Progenitor cell of endocrine pancreas (in vitro differentiated cells): Measurements from ENCODE around the gene SLC39A11. TPM values are rescaled to one million over a fixed set of nuclear protein-coding genes. Genes with fewer than 3 reads are reported as not detected.
"Not testable (repeated sequence)": the region's sequence is repeated elsewhere in the genome, so short reads cannot be mapped to it uniquely, and the experiment has no call there.

Source experiments
- DNase-seq: peaks from one replicate; pipeline ENCODE4 v3.0.0; 2021; ENCODE audit warnings: low spot score; ENCODE audit not compliant: unreplicated experiment
- H3K27ac Mint-ChIP-seq: 2 replicates; pipeline ENCODE4 v1.8.0; 2021; ENCODE audit warnings: mild to moderate bottlenecking, moderate library complexity, mixed read lengths
- H3K27me3 Mint-ChIP-seq: 2 replicates; pipeline ENCODE4 v1.8.0; 2021; ENCODE audit warnings: mixed read lengths
- H3K36me3 Mint-ChIP-seq: 2 replicates; pipeline ENCODE4 v1.8.0; 2022; ENCODE audit warnings: mixed read lengths; ENCODE audit not compliant: insufficient read depth
- H3K4me1 Mint-ChIP-seq: 2 replicates; pipeline ENCODE4 v1.8.0; 2021; ENCODE audit warnings: low read depth, mixed read lengths
- H3K4me3 Mint-ChIP-seq: 2 replicates; pipeline ENCODE4 v1.8.0; 2021; ENCODE audit warnings: low read depth, mild to moderate bottlenecking, moderate library complexity, mixed read lengths
- H3K9me3 Mint-ChIP-seq: 2 replicates; pipeline ENCODE4 v1.8.0; 2021; ENCODE audit warnings: low read depth, mixed read lengths
- CTCF ChIP-seq: fragments of 200-600 bp; sonication (generic); IDR thresholded peaks from one replicate; pipeline ENCODE4 v1.5.0; 2021; ENCODE audit warnings: antibody characterized with exemption, mild to moderate bottlenecking; ENCODE audit not compliant: unreplicated experiment
- total RNA-seq: library from RNA; stranded (reverse); gene quantifications from 2 replicates; pipeline ENCODE4 v1.2.1, GENCODE V29; 2021

The SLC39A11 gene
- total RNA-seq, 1 donor from 2014 or later = 20.5 TPM

- DNase-seq = no peak
- no peaks in the 10 kb centered on the region for H3K9me3 Mint-ChIP-seq
- H3K27me3 Mint-ChIP-seq = peaks cover 45% of the 10 kb centered on the region
- no peak for TF ChIP-seq CTCF
- H3K4me1 Mint-ChIP-seq = no peaks in the 10 kb centered on the region
- H3K36me3 Mint-ChIP-seq = peaks cover 3% of the 10 kb centered on the region
- no peak overlapping the region for H3K27ac Mint-ChIP-seq
- H3K4me3 Mint-ChIP-seq = no peak overlapping the region
Measured at GRCh38 chr17:72938482-72938881, 154.0 kb downstream of the SLC39A11 start.

- no peaks in the 10 kb centered on the region for H3K9me3 Mint-ChIP-seq
- no peak overlapping the region for H3K4me3 Mint-ChIP-seq
- peaks cover 2% of the 10 kb centered on the region for H3K36me3 Mint-ChIP-seq
- DNase-seq = no peak
- H3K27me3 Mint-ChIP-seq = peaks cover 42% of the 10 kb centered on the region
- TF ChIP-seq CTCF = no peak
- H3K27ac Mint-ChIP-seq = no peak overlapping the region
- H3K4me1 Mint-ChIP-seq = no peaks in the 10 kb centered on the region
Measured at GRCh38 chr17:72937707-72938106, 154.8 kb downstream of the SLC39A11 start.

DNA sequence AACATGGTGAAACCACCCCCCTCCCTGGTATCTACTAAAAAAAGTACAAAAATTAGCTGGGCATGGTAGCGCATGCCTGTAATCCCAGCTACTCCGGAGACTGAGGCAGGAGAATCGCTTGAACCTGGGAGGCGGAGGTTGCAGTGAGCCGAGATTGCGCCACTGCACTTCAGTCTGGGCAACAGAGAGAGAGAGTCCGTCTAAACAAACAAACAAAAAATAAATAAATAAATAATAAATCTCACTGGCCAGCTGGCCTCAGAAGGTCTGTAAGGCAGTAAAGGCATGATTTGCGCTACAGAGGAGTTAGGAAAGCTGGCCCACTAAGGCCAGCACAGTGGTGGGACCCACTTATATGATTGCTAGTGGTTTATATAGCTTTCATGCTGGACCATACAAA is 155.2 kb downstream of the SLC39A11 start:
- not testable (repeated sequence) for H3K27ac Mint-ChIP-seq, H3K4me3 Mint-ChIP-seq, H3K36me3 Mint-ChIP-seq, DNase-seq, H3K4me1 Mint-ChIP-seq, H3K9me3 Mint-ChIP-seq
- H3K27me3 Mint-ChIP-seq = peaks cover 39% of the 10 kb centered on the region

GRCh38 chr17:72935984-72936383 is 156.5 kb downstream of the SLC39A11 start:
- no peak overlapping the region for H3K27ac Mint-ChIP-seq
- peaks cover 2% of the 10 kb centered on the region for H3K36me3 Mint-ChIP-seq
- H3K9me3 Mint-ChIP-seq = no peaks in the 10 kb centered on the region
- peaks cover 49% of the 10 kb centered on the region for H3K27me3 Mint-ChIP-seq
- H3K4me3 Mint-ChIP-seq = no peak overlapping the region
- H3K4me1 Mint-ChIP-seq = no peaks in the 10 kb centered on the region
- TF ChIP-seq CTCF = no peak
- DNase-seq = no peak

DNA sequence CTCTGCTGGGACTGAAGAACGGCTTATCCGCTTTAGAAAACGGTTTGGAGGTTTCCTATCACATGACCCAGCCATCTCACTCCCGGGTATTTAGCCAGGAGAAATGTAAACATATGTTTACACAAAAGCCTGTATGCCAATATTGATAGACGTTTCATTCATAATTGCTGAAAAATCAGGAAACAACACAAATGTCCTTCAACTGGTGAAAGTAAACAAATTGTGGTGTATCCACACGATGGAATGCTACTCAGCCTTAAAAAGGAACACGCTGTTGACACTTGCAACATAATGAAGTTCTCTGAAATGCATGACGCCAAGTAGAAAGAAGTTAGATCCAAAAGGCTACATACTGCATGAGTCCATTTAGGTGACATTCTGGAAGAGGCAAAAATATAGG is 157.6 kb downstream of the SLC39A11 start:
- H3K27ac Mint-ChIP-seq = no peak overlapping the region
- no peak overlapping the region for H3K4me3 Mint-ChIP-seq
- TF ChIP-seq CTCF = no peak
- peaks cover 54% of the 10 kb centered on the region for H3K27me3 Mint-ChIP-seq
- peaks cover 2% of the 10 kb centered on the region for H3K36me3 Mint-ChIP-seq
- H3K4me1 Mint-ChIP-seq = no peaks in the 10 kb centered on the region
- no peak for DNase-seq
- no peaks in the 10 kb centered on the region for H3K9me3 Mint-ChIP-seq

GRCh38 chr17:72931635-72932034 is 160.9 kb downstream of the SLC39A11 start:
- TF ChIP-seq CTCF = no peak
- peaks cover 8% of the 10 kb centered on the region for H3K4me1 Mint-ChIP-seq
- H3K27ac Mint-ChIP-seq = no peak overlapping the region
- DNase-seq = no peak
- peaks cover 43% of the 10 kb centered on the region for H3K27me3 Mint-ChIP-seq
- no peaks in the 10 kb centered on the region for H3K9me3 Mint-ChIP-seq
- H3K4me3 Mint-ChIP-seq = no peak overlapping the region
- peaks cover 2% of the 10 kb centered on the region for H3K36me3 Mint-ChIP-seq
